Prostate gland (tissue), 2 donors: ENCODE results near the gene EPHB3.

Source experiments
- POLR2A ChIP-seq: fragments of 450-650 bp; IDR thresholded peaks from one replicate; pipeline ENCODE4 v1.6.1; 2016; ENCODE audit warnings: antibody characterized with exemption, mild to moderate bottlenecking
- POLR2AphosphoS5 ChIP-seq: sonication (generic); formaldehyde crosslinking; IDR thresholded peaks from one replicate; pipeline ENCODE4 v1.6.1; 2017; ENCODE audit warnings: antibody characterized with exemption
- TF ChIP-seq, protein P1 (sequence below), 4 experiments: fragments of 200-600 bp in 2 of 4; fragments of 450-650 bp in 2 of 4; sonication (generic) in 2 of 4; IDR thresholded peaks; 1 replicate in 3 of 4; 2 replicates in 1 of 4; pipeline ENCODE4 v1.5.1; 2016 to 2019; ENCODE audit warnings: antibody characterized with exemption in 4 of 4, mild to moderate bottlenecking in 2 of 4, moderate library complexity in 2 of 4

DNA sequence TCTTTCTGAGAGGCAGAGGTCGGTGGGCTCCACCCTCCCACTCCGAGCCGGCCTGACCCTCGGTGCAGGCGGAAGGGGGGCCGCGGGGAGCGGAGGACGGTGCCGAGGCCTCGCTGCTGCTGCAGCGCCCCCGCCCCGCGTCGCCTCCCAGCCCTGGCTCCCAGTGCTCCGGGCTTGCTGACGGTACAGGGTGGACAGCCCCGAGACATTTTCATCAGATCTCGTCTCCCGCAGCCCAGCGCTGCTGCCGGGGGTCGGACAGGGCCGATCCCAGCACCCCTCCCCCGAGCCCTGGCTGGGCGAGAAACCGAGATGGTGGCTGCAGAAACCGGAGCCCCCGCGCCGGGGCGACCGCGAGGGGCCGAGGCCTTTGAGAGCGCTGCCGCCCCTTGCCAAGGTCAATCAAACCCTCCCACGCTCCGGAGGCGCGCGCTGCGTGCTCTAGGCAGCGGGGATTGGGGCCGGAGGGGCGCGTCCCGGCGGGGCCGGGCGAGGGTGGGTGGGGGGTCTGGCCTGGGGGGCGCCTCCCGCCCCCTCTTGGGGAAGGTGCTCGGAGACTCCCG is 42.5 kb downstream of the EPHB3 start:
- TF ChIP-seq, protein P1, sequence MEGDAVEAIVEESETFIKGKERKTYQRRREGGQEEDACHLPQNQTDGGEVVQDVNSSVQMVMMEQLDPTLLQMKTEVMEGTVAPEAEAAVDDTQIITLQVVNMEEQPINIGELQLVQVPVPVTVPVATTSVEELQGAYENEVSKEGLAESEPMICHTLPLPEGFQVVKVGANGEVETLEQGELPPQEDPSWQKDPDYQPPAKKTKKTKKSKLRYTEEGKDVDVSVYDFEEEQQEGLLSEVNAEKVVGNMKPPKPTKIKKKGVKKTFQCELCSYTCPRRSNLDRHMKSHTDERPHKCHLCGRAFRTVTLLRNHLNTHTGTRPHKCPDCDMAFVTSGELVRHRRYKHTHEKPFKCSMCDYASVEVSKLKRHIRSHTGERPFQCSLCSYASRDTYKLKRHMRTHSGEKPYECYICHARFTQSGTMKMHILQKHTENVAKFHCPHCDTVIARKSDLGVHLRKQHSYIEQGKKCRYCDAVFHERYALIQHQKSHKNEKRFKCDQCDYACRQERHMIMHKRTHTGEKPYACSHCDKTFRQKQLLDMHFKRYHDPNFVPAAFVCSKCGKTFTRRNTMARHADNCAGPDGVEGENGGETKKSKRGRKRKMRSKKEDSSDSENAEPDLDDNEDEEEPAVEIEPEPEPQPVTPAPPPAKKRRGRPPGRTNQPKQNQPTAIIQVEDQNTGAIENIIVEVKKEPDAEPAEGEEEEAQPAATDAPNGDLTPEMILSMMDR (IDR thresholded peaks at IDR 0.05) = no peak
- TF ChIP-seq POLR2AphosphoS5 = no peak
- no peak for TF ChIP-seq POLR2A
